GM19328 (cell line): ENCODE measurements around the gene GMDS.

Experiments
- ATAC-seq: cut with Tn5 transposase; IDR thresholded peaks from one replicate; pipeline ENCODE4 v1.9.1; 2021; ENCODE audit warnings: mild to moderate bottlenecking, moderate library complexity; ENCODE audit not compliant: unreplicated experiment

The GMDS gene

DNA sequence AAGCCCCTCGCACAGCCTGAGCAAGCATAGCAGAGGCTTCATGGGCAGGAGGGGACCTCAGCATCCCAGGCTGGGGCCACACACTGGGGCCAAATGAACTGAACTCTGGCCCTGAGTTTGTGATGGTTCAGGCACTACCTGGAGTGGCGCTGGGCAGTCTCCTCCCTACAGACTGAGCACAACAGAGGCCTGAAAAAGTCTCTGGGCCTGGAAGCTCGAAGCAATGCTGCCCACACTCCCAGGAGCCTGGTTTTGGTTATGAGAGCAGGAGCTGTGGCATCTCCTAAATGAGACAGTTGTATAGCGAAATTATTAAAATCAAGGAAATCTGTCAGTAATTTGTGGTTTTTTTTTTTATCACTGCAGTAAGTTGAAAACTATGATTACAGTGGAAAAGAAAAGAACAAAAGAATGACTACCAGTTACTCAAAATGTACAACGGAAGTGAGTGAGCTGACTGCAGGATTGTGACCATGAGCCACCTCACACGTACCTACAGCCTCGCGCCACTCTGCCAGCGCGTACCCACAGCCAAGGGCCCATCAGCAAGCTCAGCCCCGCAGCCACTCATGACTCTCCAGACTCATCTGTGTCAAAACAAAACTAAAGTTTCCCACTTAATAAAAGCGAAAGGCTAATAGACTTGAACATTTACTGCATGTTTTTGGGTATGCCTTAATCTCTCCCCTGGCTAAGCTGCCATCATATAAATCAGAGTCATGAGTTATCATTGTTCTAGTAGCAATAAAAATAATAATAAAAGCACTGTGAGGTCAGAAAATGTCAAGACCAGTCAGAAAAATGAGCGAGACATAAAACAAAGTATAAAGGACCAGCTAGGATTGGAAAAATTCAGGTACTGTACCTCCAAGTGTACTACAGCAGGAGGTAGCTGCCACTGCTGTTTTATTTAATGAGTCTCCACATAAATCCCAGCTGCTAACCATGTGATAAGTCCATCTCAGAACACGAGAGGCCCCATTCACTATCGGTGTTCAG is 458.7 kb downstream of the GMDS start:
- ATAC-seq, result no peak

DNA sequence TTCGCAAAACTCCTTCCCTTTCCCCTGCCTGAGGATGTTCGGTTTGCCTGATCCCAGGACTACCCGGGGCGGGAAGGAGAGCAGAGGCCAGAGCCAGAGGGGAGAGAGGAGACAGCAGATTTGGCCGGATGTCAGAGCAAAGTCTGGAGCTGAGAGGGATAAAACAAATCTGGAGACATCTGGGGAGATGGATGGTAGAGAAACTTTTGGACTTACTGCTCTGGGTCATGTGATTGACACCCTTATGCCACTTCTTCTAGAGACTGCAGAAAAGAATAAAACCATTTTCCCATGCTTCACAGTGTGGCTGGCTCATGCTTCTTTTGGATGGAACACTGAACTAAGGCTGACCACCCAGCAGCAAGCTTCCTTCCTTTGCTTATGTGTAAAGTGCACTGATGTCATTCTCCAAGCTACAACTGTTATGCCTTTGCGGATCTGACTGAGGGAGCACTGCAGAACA is 461.0 kb downstream of the GMDS start:
- no peak for ATAC-seq

DNA sequence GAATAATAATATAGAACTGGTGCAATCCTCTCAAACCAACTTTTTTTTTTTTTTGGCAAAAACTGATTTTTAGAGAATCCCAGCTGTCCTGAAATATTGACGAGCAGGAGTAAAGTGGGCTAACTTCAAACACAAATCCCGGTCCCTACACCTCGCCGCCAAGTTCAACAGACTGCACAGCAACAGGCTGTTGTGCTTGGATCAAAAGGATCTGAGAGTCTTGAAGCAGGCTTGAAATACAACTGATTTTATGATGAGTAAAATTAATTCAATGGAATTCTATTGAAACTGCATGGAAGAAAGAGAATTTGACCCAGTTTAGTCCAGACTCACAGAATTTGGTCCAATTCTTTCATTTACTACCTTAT is 463.6 kb downstream of the GMDS start:
- no peak for ATAC-seq

DNA sequence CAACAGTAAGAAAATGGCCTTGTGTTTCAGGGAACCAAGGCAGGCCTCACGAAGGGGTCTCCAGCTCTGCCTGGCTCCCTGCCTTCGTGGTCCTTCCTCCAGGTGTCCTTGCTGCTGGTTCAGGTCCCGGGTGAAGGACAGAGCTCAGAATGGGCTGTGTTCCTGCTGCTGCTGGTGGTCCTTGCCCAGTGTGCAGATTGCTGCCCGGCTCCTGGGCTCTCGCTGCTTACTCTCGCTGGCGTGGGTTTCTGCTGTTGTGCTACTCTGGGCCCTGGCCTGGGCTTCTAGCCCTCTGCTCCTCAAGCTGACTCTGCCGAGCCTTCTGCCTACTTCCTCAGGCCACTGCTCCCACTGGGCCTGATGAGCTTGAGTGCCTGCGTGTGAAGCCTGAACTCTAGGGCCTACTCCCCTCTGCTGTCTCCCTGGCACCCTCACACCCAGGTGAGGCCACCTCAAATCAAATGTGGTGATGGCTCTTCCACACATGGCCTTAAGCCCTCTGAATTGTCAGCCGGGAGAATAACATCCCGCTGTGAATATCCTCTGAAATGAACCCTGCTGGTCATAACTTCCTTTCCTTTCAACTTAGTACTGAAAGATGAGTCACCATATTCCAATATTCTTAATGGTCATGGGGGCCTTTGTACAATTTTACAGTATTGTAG is 464.1 kb downstream of the GMDS start:
- ATAC-seq, result no peak

DNA sequence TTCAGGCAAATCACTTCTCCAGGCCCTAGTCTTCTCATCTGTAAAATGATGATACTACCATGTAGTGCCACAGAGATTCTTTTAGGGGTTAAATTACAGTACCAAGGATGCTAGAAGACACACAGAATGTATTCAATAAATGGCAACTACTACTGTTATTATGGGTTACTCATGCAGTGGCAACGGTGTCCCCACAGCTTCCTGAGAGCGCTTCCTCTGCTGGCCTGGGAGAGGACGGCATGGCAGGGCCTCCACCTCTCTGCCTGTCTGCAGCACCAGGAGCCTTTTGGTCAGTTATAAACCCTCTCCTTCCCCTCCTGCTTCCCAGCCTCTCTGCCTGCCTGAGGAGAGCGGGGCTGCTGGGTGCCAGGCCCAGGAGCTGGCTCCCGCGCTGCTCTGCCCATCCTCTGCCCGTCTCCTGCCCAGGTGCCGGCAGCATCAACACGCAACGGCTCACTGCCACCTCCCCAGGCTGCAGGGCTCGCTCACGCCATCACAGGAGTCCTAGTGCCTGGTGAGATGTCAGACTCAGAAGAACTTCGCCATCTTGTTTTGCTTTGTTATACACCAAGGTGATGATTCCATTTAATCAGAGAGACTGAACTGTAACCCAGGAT is 465.0 kb downstream of the GMDS start:
- ATAC-seq, result no peak

DNA sequence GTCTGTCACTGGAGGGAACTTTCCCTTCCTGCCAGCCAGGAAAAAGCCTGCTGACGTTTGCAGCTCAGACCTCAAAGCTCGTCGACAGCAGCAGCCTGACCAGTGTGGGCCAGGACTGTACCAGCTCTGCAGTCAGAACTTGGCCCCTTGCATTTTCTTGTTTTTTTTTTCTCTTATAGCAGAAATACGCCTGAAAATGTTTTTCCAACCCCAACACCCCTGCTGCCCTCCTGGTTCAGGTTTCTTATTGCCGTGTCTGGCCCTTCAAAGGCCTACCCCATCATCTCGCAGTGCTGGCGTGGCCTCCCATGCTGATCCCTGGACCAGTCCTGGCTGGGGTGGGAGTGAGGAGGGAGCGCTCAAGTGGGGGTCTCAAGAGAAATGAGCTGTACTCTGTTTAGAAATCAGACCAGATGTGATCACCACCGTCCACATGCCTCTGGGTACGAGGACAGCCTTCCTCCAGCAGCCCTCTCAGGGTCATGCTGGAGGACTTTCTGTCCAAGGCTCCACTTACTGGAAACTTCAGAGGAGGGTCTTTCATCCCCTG is 466.6 kb downstream of the GMDS start:
- ATAC-seq, result no peak

DNA sequence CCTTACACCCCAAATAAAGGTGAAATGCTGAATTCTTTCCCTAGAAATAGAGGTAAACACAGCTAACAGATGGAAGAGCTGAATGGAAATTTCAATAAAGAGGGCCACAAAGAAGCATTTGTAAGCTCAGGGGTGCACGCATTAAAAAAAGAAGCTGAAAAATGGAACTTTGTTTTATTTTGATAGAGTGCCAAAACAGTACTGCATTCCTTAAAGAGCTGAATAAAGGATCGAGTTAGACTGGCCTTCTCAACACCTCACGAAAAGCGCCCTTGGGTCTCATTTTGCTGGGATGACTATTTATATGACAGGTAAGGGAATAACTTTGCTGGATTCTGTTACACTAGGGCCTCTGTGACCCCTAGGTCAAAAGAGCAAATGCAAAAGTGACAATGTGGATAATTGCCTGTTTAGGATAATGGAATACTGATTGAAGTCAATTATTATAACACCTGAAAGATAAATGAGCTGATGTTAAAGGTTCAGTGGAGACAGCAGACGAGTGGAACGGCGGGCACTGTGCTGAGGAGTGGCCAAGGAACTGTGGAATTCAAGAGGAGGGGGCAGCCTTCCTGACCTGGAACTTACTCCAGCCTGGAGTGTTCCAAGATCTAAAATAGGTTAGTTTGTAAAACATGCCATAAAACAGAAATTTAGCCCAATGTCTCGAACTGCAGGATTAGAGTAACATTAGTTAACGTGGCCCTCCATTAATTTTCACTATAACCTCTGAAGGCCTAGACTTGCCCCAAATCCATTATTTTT is 467.3 kb downstream of the GMDS start:
- no peak for ATAC-seq

DNA sequence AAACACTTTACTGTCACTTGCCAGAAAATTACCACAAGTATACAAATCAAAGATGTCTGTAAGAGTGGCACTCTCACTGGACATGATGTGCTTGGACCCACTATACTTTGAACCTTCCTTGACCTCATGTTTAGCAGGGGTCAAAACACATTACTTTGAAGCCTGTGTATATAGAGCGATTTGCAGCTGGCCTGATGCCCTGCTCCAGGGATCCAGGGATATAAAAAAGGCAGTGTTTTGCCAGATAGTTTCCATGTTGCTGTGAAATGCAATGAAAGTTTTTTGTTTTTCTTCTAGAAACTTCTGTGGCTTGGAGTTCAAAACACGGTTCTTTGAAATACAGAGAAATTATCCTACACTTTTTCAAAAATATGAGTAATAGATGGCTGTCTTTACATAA is 470.0 kb downstream of the GMDS start:
- no peak for ATAC-seq

DNA sequence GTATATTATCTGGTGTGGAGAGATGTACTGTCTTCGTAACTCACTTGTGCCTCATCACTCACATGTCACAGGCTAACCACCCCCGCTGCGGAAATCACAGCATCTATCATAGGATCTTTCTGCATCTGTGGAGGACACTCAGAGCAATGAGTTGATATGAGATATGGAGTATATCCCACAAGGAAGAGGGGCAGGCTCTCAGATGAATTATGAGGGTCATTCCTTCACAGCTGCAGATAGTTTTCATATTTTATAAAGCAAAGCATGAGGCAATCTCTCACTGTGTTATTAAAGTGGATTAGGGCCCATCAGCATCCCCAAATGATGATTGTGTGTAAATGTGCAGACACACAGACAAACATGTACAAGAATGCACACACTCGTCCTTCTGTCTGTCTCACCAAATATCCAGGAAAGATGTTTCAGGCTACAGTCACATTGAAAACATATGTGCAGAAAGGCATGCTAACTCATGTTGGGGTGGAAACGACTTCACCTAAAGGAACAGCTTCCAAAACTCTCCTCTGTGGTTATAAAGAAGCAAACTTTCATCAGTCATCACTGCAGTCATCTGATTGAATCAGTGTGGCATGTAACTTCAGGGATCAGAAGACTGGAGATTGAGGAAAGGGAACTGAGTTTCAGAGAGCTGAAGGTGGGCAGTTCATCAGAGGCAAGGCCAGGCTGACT is 471.0 kb downstream of the GMDS start:
- ATAC-seq, result no peak

DNA sequence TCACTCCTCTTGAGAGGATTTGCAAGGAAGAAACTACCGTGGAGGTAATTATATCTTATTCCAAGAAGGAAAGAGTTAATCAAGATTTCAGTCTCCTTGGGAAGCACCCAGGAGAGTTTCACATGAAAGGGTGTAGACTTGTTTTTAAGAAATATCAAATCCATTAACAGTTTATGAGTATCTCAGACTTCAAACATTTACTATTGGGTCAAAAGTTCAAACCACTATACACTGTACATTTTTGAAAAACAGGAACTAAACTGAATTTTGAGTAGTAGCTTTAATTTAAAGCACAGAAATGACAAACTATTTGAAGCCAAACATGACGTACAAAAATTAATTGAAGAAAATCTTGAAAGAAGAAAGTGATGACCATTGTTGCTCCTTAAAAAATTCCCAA is 471.7 kb downstream of the GMDS start:
- no peak for ATAC-seq

DNA sequence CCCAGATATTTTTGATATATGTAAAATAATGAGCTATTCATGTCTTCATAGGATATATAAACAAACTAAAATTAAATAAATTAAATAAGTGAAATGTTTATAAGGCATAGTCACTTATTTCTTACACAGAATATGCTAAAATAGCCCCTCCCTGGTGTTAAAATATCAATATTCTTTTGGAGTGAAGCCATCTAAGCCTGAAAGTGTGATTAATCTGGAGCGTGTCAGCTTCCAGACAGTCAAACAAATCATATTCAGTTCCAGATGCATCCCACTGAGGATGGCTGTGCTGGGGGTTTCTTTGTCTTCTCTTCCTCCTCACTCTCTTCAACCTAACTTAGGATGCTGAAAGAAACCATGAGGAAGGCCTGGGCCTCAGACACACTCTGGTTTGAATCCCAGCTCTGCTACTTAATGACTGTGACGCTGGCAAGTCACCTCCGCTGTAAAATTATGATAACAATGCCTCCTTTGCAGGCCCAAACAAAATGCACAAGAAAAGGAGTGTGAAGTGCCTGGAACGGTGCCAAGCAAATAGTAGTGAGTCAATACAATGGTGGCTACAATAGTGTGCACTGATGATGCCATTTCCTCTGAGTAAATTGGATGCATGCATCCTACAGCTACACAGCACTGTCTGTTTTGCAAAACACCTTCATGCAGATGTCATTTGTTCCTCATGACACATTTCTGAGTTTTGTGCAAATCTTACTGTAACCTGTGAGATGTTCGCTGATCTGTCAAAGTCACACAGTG is 474.3 kb downstream of the GMDS start:
- no peak for ATAC-seq

DNA sequence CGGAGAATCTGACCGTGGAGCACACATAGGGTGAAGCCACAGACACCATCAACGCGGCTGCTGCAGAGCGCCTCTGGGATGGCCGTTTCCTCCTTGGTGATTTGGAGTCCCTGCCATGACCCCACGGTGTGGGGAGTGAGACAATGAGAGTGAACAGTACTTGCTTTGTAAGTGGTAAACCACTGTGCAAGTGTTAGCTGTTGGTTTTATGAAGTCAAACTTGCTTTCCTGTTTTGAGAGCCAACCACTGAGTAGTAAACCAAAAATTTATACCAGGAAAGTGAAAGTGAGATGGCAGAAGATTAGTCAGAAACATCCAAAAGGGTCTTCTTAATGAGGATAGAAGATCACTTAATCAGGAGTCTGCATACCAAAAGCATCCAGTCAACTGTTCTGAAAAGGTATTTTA is 475.0 kb downstream of the GMDS start:
- no peak for ATAC-seq

DNA sequence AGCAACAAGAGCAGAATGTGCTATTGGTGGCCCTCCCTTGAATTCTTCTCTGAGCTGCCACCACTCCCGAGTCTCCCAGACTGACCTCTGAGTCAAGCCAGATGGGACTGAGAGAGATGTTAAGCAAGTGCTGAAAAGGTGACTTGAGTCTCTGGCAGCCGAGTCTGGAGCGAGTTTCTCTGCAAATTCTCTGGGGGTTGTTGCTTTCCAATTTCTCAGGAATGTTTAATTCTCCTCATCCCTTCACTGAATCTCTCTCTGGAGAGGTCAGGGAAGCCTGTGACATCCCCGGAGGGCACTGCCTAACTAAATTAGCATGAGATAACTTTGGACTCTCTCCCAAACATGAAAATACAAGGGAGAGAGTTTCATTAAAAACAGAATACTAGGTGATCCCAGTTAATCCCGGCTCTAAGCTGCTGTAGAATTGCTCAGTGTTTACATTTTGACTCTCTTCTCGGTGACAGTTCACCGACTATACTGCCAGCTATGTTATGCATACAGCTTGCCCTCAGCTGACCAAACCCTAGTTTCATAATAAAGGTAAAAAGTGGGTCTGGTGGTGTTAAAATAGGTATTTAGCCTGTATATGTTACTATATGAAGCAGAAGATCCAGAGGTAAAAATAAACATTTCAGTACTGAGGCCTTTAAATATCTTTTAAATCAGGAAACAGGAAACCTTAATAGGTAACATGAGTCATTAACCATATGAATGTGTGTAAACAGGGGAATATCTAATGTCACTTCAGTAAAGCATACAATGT is 477.7 kb downstream of the GMDS start:
- no peak for ATAC-seq

DNA sequence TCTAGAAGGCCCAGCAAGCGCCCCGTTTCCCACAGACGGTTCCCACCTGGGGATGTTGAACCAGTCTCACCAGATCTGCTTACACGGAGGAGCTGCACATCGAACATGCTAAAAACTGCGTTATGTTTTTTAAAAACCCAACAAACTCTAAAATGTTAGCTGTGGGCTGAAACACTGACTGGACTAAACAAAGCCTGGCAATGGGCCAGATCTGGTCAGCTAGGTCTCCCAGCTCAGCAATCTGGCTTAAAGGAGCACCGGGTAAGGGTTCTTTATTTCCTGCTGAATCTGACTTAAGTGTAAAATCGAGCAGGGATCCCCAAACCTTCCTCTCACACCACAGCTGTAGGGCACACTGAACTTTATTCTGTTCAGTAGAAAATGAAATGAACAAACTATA is 478.8 kb downstream of the GMDS start:
- no peak for ATAC-seq

DNA sequence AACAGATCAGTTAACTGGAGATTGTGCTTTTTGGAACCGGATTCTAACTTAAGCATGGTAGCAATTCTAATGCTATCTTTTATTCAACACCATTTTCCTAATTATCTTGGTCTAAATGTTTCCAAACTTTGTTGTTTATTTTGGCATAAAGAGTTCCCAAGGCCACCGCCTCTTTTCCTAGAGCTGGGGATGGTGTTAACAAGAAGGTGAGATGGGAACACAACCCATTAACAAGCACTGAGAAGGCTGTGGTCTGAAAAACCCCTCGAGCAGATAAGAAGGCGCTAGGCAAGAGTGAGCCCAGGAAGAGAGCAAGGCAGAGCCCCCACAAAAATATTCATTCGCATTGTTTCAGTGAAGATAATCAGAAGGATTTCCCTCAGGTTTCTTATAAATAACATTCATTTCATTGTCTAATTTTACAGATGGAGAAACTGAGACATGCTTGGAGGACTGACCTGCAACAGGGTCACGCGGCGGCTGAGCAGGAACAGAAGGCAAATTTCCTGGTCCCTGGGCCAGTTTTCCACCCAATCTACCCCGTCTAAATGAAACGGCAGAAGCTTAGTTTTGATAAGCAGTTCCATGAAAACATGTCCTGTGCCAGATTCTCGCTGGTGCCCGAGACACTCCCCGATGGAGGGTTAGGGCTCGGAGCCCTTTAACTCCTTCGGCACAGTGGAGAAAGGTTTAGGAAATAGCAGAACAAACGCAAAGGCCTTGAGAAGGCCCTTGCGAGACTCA is 480.1 kb downstream of the GMDS start:
- ATAC-seq, result no peak

DNA sequence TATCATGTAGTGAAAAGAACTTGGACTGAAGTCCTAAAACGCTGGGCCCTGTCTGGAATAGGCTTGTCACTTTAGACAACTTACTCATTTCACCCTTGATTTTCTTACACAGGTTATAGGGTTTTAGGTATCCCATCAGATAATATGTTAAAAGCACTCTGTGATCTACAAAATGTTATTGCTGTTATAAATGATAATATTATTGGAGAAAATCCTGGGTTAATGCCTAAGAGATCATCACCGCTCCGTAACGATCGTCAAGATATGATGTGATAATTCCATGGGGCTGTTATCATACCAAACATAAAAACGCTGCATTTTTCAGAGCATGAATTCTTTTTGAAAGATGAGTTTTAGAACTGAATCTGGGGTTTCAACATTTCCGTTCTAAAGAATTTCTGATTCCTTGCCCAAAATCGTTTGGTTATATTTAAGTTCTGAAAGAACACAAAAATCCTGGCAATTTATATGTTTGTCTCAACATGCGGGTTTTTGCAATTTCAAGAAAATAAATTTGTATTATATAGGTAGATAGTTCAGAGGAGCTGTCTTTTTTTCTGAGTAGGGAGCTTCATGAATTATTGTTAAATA is 480.9 kb downstream of the GMDS start:
- ATAC-seq, result no peak

DNA sequence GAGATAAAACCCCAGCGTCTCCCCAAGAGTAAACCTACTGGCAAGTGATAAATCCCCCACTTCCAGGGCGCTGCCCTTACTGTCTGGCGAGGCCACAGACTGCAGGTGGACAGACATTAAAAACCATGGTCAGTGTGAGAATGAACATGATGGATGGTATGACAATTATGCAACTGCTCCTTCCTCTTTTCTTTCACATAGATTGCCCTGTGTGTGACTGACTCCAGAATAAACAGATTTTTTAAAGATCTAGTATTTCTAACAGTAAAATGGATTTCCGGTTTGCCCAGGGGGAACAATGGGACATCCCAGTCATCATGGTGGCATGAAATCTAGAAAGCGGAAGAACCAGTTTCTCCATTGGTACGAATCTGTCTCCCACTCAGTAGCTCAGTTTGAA is 482.0 kb downstream of the GMDS start:
- no peak for ATAC-seq

DNA sequence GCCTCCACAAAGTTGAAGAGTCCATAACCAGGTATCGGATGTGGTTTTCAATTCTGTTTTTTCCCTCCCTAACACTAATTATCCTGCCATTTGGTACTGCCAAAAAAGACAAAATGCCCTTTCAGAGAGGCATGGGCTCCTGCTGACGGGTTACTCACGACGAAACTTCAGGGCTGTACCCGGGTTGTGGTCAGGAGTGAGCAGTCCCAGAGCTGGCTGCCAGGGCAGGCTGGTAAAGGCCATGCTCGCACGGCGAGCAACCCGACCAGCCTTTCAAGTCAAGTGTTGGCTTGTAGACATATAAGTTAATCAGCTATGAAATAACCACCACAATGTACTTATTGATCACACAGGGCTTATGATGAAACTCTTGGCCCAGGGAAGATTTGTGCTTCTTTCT is 483.2 kb downstream of the GMDS start:
- no peak for ATAC-seq
